Prostate gland (tissue), 2 donors: ENCODE measurements around the gene SND1.

Experiments used
- POLR2A ChIP-seq: fragments of 450-650 bp; IDR thresholded peaks from one replicate; pipeline ENCODE4 v1.6.1; 2016; ENCODE audit warnings: antibody characterized with exemption, mild to moderate bottlenecking
- POLR2AphosphoS5 ChIP-seq: sonication (generic); formaldehyde crosslinking; IDR thresholded peaks from one replicate; pipeline ENCODE4 v1.6.1; 2017; ENCODE audit warnings: antibody characterized with exemption
- TF ChIP-seq, protein P1 (sequence below), 4 experiments: fragments of 200-600 bp in 2 of 4; fragments of 450-650 bp in 2 of 4; sonication (generic) in 2 of 4; IDR thresholded peaks; 1 replicate in 3 of 4; 2 replicates in 1 of 4; pipeline ENCODE4 v1.5.1; 2016 to 2019; ENCODE audit warnings: antibody characterized with exemption in 4 of 4, mild to moderate bottlenecking in 2 of 4, moderate library complexity in 2 of 4

DNA sequence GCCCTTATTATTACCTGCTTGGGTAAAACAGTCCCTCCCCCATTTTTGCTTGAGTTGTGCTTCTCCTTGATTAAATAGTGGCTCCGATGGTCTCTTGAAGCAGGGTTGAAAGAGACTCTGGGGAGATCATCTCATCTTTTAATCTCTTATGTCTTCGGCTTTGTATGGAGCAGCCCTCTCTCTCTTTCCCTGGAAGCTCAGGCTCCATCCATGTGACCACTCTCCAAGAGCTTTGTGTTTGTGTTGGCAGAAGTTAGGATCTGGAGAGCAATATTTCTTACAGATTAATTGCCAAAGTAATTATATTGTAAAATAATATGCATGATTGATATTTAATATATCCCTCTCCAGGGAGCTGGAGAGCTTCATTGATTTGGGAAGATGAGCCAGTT, 302.4 kb downstream of the SND1 start:
- no peak for TF ChIP-seq POLR2A
- TF ChIP-seq, protein P1, sequence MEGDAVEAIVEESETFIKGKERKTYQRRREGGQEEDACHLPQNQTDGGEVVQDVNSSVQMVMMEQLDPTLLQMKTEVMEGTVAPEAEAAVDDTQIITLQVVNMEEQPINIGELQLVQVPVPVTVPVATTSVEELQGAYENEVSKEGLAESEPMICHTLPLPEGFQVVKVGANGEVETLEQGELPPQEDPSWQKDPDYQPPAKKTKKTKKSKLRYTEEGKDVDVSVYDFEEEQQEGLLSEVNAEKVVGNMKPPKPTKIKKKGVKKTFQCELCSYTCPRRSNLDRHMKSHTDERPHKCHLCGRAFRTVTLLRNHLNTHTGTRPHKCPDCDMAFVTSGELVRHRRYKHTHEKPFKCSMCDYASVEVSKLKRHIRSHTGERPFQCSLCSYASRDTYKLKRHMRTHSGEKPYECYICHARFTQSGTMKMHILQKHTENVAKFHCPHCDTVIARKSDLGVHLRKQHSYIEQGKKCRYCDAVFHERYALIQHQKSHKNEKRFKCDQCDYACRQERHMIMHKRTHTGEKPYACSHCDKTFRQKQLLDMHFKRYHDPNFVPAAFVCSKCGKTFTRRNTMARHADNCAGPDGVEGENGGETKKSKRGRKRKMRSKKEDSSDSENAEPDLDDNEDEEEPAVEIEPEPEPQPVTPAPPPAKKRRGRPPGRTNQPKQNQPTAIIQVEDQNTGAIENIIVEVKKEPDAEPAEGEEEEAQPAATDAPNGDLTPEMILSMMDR (IDR thresholded peaks at IDR 0.05) = no peak
- TF ChIP-seq POLR2AphosphoS5 = no peak
